Stimulated activated effector memory CD8-positive, alpha-beta T cell treated with anti-CD3 and anti-CD28 coated beads, Interleukin-12 subunit alpha, Interleukin-12 subunit beta, amount 100 ng/mL, for 72 hours (primary cell): ENCODE results near the gene PATJ.

Source experiments
- ATAC-seq: fragments of 150-1000 bp; cut with Tn5 transposase; 2 replicates; pipeline ENCODE4 v1.10.0; 2021
- DNase-seq, 2 donors: peaks; one replicate each; pipeline ENCODE4 v3.0.0; 2021 to 2022; ENCODE audit warnings: low spot score in 2 of 2
- H3K27ac Mint-ChIP-seq: one replicate; pipeline ENCODE4 v1.8.0; 2022; ENCODE audit warnings: mild to moderate bottlenecking, mixed read lengths
- H3K36me3 Mint-ChIP-seq: one replicate; pipeline ENCODE4 v1.8.0; 2022; ENCODE audit warnings: mild to moderate bottlenecking, mixed read lengths
- H3K4me1 Mint-ChIP-seq: one replicate; pipeline ENCODE4 v1.8.0; 2022; ENCODE audit warnings: mixed read lengths
- H3K4me3 Mint-ChIP-seq: one replicate; pipeline ENCODE4 v1.8.0; 2022; ENCODE audit warnings: mild to moderate bottlenecking, mixed read lengths
- H3K9me3 Mint-ChIP-seq: one replicate; pipeline ENCODE4 v1.8.0; 2022; ENCODE audit warnings: mixed read lengths

The PATJ gene

DNA sequence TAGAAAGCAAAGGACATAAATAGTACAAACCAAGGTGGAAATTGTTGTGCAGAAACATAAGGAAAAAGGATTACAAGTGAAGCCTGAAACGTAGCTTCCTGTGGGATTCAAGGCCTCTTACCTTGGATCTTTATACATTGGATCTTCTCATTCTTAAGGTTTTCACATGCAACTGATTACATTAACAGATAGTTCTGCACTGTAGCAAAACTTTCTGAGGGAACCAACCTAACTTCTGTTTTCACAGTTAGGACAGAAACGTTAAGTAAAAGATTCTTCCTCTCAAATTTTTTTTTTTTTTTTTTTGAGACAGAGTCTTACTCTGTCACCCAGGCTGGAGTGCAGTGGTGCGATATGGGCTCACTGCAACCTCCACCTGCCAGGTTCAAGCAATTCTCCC lies 9.6 kb upstream of the PATJ start:
- H3K9me3 Mint-ChIP-seq, result no peaks in the 10 kb centered on the region
- no peak overlapping the region for H3K27ac Mint-ChIP-seq
- no peak for ATAC-seq
- no peak for DNase-seq
- no peak overlapping the region for H3K4me3 Mint-ChIP-seq
- H3K36me3 Mint-ChIP-seq, result no peaks in the 10 kb centered on the region
- H3K4me1 Mint-ChIP-seq, result no peaks in the 10 kb centered on the region

DNA sequence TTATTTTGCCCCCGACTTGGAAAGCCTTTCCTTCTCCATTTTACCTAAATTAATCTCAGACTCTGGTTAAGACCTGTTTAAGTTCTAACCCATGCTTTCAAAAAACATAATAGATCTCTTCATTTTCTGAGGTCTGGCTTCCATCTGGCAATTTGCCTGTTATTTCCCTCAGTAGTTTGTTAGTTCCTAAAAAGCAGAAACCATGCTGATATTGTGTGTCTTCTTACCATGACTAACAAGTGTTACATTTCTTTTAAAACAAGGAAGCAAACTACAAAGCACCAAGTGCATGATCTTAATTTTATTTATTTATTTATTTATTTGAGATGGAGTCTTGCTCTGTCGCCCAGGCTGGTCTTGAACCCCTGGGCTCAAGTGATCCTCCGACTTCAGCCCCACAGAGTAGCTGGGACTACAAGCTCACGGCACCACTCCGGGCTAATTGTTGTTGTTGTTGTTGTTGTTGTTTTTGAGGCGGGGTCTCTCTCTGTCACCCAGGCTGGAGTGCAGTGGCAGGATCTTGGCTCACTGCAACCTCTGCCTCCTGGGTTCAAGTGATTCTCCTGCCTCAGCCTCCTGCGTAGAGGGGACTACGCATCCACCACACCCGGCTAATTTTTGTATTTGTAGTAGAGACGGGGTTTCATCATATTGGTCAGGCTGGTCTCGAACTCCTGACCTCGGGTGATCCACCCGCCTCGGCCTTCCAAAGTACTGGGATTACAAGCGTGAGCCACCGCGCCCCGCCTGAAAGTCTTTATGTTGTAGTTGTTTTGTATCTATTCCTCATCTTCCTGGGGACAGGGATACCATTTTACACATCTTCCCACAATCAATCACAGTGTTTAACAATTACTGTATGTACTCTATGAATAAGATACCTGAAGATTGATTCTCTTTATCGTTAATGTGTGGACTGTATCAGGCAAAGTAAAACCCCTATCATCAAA lies 1.3 kb upstream of the PATJ start:
- ATAC-seq, result no peak
- peak overlapping the region; percentile 82 for H3K4me3 Mint-ChIP-seq
- peak overlapping the region; percentile 94 for H3K27ac Mint-ChIP-seq

DNA sequence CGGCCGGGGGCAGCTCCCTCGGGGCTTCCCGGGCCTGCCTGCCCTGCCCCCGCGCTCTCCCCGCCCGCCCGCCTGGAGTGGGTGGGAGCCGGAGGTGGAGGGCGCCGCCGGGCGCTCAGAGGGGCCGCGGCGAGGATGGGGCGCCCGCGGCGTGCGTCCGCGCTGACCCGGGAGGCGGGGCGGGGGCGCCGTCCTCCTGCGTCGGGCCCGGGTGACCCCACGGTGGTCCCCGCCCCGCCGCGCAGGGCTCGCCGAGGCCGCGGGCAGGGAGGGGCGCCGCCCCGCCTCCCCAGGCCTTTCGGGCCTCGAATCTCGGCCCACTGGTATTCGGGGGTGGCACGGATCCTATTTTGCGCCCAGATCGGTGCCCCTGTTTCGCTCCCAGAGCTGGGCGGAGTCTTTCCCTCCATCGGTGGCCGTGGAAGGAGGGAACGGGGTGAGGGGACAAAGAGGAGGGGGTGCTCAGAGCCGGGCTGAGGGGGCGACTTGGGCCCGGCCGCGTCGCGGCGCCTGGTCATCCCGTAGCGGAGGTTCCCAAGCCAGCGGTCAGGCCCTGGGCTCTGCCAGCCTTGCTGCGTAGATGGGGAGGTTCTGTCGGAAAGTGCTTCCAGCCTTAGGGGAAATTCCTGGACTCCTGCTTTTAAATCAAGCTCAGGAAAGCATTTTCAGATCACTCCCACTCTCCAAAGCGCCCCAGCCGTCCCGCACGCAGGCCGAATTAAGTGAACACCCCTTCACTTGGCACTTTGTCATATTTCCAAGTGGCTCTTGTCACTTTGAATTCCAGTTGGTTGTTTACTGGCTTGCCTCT lies 545 bp downstream of the PATJ start:
- ATAC-seq, result peak; percentile 76

More for the DNA sequence above, 1.3 kb upstream of the PATJ start:
- Mint-ChIP-seq H3K4me1 (peaks cover 19% of the 10 kb centered on the region), H3K9me3 (no peaks in the 10 kb centered on the region), H3K36me3 (no peaks in the 10 kb centered on the region)
- no peak for DNase-seq

DNA sequence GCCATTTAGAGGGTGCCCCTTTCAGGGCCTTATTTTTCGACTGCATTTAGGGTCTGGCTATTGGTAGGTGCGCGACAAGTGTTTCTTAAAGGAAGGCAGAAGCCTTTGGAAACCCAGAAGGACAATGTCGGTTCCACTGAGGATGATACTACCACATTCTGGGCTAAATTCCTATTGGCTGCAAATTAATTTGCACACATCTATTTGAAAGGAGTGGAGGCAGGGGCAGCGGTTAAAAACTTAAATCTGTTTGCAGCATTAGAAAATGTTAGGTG lies 1.1 kb downstream of the PATJ start:
- H3K27ac Mint-ChIP-seq, result peak overlapping the region; percentile 51
- no peaks in the 10 kb centered on the region for H3K36me3 Mint-ChIP-seq
- no peaks in the 10 kb centered on the region for H3K9me3 Mint-ChIP-seq
- peaks cover 33% of the 10 kb centered on the region for H3K4me1 Mint-ChIP-seq
- DNase-seq, result peak in 1 of 2 donors; percentile 53
- peak overlapping the region; percentile 82 for H3K4me3 Mint-ChIP-seq
- no peak for ATAC-seq

More for the DNA sequence above, 545 bp downstream of the PATJ start:
- H3K36me3 Mint-ChIP-seq, result no peaks in the 10 kb centered on the region
- H3K9me3 Mint-ChIP-seq, result no peaks in the 10 kb centered on the region
- H3K4me3 Mint-ChIP-seq, result peak overlapping the region; percentile 82
- H3K4me1 Mint-ChIP-seq, result peaks cover 33% of the 10 kb centered on the region
- DNase-seq, result peak in 1 of 2 donors; percentile 7
- H3K27ac Mint-ChIP-seq, result peak overlapping the region; percentile 51

DNA sequence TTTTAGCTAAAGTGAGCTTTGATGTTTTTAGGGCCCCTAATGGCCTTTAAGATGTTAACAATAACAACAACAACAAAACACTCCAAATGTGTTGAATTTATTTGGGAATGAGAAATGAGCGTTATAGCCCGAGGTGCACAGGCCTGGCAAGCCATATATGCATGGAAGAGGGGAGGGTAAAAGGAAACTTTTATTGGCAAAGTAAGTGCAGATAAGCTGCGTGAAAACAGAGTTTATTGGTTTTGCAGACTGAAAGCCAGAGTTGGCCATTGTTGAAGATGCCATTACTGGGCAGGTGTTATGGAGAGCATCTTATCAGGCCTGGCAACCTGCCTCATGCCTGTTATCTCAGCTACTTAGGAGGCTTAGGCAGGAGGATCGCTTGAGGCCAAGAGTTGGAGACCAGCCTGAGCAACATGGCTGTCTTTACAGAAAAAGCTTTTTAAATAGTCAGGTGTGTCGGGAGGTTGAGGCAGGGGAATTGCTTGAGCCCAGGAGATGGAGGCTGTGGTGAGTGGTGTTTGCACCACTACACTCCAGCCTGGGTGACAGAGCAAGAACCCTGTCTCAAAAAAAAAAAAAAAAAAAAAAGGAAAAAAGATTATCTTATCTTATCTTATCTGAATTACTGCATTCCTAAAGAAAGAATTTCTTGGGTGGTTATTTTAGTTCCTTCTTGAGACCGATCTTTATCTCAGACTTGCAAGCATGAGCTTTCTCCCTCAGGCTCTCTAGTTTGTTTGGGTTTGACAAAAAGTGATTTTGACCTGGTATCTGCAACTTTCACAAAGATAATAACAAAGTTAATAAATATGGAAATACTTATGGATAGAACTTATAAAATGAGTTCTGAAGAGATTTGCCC lies 1.7 kb downstream of the PATJ start:
- no peak overlapping the region for H3K27ac Mint-ChIP-seq
- H3K36me3 Mint-ChIP-seq, result no peaks in the 10 kb centered on the region
- no peaks in the 10 kb centered on the region for H3K9me3 Mint-ChIP-seq
- no peak for DNase-seq
- ATAC-seq, result no peak
- H3K4me1 Mint-ChIP-seq, result peaks cover 33% of the 10 kb centered on the region
- H3K4me3 Mint-ChIP-seq, result peak overlapping the region; percentile 82

DNA sequence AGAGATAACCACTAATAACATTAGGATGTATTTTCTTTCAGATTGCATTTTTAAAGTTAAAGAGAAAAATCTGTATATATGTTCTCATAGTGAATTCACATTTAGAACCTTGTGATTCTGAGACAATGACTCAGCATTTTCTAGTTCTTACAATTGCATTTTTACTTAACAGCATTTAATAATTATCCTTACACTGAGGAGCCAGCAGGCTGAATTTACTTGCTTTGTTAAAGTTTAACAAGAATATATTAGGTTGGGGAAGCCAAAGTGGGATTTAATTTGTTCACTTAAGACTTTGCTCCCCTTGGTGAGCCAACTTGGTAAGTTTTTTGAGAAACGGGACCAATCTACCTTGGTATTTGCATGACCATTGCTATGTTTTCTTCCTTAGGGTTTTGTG lies 4.5 kb downstream of the PATJ start:
- Mint-ChIP-seq H3K27ac (peak overlapping the region; percentile 43), H3K36me3 (no peaks in the 10 kb centered on the region), H3K9me3 (no peaks in the 10 kb centered on the region), H3K4me1 (peaks cover 26% of the 10 kb centered on the region), H3K4me3 (no peak overlapping the region)
- DNase-seq, result no peak
- ATAC-seq, result no peak

DNA sequence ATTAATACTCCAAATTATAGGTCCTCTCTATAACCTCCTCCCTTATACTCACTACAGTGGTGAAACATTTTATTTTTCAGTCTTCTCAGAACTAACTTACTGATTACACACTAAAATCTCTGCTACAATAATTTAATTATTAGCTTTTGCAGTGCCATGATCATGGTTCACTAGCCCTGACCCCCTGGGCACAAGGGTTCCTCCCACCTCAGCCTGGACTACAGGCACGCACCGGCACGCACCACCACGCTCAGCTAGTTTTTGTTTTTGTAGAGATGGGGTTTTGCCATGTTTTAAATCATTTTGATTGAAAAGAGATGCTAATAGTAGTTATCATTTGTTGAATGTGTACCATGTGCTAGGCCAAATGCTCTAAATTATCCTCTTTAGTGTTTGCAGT lies 6.3 kb downstream of the PATJ start:
- H3K27ac Mint-ChIP-seq, result no peak overlapping the region
- H3K36me3 Mint-ChIP-seq, result no peaks in the 10 kb centered on the region
- ATAC-seq, result no peak
- H3K4me3 Mint-ChIP-seq, result no peak overlapping the region
- H3K4me1 Mint-ChIP-seq, result peaks cover 20% of the 10 kb centered on the region
- no peak for DNase-seq
- no peaks in the 10 kb centered on the region for H3K9me3 Mint-ChIP-seq

DNA sequence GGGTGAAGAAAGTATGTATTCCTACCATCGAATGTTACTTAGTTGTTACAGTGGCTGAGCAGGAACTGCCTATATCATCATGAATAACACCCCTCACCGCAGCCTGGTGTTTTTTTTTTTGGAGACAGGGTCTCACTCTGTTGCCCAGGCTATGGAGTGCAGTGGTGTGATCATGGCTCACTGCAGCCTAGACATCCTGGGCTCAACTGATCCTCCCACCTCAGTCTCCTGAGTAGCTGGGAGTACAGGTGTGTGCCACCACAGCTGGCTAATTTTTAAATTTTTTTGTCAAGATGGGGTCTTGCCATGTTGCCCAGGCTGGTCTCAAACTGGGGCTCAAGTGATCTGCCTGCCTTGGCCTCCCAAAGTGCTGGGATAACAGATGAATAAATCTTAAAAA lies 7.3 kb downstream of the PATJ start:
- Mint-ChIP-seq H3K27ac (no peak overlapping the region), H3K4me1 (peaks cover 16% of the 10 kb centered on the region), H3K9me3 (no peaks in the 10 kb centered on the region), H3K4me3 (no peak overlapping the region), H3K36me3 (no peaks in the 10 kb centered on the region)
- ATAC-seq (no peak), DNase-seq (no peak)

DNA sequence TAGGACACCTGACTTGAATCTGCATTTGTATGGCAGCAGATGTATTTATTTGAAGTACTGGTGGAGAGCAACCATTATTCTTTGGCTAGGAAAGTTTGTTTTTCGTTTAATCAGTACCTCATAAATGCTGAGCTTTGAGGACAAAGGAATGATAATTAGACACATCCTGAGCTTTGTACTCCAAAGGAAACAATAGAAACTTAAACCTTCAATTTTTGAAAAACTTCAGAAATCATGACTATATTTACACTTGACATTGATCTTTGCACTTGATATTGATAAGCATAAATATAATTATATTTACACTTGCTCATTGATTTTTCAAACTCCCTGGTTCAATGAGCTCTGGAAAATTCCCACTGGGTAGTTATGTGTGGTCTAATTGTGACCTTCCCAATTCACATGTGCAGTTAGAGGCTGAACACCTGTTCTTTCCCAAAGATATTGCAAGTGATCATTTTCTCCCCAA lies 10.7 kb downstream of the PATJ start:
- no peak for ATAC-seq
- Mint-ChIP-seq H3K4me3 (no peak overlapping the region), H3K36me3 (no peaks in the 10 kb centered on the region), H3K4me1 (no peaks in the 10 kb centered on the region), H3K9me3 (no peaks in the 10 kb centered on the region), H3K27ac (no peak overlapping the region)
- no peak for DNase-seq

DNA sequence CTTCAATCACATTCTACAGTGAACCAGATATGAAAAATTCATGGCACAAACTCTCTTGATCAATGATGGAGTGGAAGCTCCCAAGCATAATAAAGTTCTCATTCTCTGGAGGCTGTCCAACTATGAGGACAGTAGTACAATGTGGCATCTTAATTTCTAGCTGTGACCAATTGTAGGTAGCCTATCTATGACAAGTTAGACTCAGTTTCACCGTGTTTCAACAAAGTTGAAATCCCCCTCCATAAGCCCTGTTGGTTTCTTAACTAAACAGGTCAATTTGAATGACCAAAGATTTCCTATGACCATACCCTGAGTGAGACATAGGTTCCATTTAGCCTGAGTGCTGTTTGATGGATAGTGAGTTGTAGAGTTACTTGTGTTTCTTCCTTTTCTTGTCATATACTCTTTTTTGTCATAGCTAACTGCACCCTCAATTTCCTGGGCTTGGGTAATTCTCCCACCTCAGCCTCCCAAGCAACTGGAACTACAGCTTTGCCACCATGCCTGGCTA lies 11.8 kb downstream of the PATJ start:
- DNase-seq, result no peak
- ATAC-seq, result peak; percentile 64
- no peaks in the 10 kb centered on the region for H3K36me3 Mint-ChIP-seq
- H3K4me3 Mint-ChIP-seq, result no peak overlapping the region
- no peak overlapping the region for H3K27ac Mint-ChIP-seq
- no peaks in the 10 kb centered on the region for H3K9me3 Mint-ChIP-seq
- H3K4me1 Mint-ChIP-seq, result no peaks in the 10 kb centered on the region

DNA sequence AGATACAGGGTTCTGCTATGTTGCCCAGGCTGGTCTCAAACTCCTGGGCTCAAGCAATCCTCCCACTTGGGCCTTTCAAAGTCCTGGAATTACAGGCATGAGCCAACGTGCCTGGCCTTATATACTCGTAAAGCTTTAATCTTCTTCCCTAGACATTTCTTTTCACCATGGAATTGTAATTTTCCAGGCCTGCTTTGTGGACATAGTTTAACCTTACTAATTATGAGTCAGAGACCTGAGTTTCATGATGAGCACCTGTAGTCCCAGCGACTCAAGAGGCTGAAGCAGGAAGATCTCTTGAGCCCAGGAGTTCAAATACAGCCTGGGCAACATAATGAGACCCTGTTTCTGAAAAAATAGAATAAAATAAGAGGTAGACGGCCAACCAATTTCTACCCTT lies 12.3 kb downstream of the PATJ start:
- no peak overlapping the region for H3K27ac Mint-ChIP-seq
- DNase-seq, result no peak
- no peaks in the 10 kb centered on the region for H3K4me1 Mint-ChIP-seq
- H3K36me3 Mint-ChIP-seq, result no peaks in the 10 kb centered on the region
- H3K9me3 Mint-ChIP-seq, result no peaks in the 10 kb centered on the region
- no peak overlapping the region for H3K4me3 Mint-ChIP-seq
- no peak for ATAC-seq

DNA sequence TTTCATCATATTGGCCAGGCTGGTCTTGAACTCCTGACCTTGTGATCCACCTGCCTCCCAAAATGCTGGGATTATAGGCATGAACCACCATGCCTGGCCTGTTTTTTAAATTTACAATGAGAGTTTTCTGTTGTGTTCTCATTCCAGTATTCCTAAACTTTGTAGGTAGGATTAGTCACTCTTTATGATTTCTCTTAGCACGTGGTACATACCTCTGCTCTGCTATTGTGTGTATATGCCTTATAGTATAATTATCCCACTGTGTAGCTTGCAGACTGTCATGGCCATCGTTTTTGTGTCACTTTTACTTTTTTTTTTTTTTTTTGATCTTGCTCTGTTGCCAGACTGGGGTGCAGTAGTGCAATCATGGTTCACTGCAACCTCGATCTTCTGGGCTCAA lies 14.5 kb downstream of the PATJ start:
- Mint-ChIP-seq H3K36me3 (no peaks in the 10 kb centered on the region), H3K4me3 (no peak overlapping the region), H3K27ac (peak overlapping the region; percentile 75), H3K9me3 (no peaks in the 10 kb centered on the region), H3K4me1 (no peaks in the 10 kb centered on the region)
- ATAC-seq (no peak), DNase-seq (no peak)

DNA sequence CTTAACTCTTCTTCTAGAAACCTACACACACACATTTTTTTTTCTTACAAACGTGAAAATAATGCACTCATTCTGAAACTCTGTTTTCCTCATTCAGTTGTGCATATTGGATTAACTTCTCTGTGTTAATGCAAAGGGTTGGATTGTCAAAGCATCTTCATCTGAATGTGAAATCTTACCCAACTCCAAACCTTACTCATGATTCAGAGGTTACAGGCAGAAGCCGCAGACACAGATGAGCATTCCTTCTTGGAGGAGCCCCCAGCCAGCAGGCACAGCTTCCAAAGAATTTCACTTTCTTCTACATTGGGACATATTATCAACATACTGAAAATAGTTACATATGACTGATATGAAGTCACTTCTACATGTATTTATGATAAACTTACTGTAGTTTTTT lies 15.7 kb downstream of the PATJ start:
- Mint-ChIP-seq H3K4me1 (no peaks in the 10 kb centered on the region), H3K27ac (peak overlapping the region; percentile 9), H3K9me3 (no peaks in the 10 kb centered on the region), H3K36me3 (no peaks in the 10 kb centered on the region), H3K4me3 (no peak overlapping the region)
- DNase-seq (no peak), ATAC-seq (no peak)

DNA sequence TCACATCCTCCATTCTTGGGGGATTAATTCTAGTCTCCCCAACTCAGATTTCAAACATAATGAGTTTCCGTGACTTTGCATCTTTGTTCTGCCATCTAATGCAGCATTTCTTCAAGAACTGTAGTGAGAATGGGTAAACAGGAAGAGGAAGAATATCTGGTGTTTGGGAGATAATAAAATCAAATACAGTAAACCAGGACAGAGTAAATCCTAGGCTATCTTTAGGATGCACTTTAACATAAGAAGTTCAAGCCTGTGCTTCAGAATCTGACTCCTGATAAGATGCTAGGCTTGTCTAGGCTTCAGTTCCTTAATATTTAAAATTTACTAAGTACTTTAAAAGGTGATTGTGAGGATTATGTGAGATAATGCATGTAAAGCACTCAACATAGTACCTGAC lies 27.9 kb downstream of the PATJ start:
- Mint-ChIP-seq H3K27ac (no peak overlapping the region), H3K9me3 (no peaks in the 10 kb centered on the region), H3K36me3 (peaks cover 21% of the 10 kb centered on the region)

DNA sequence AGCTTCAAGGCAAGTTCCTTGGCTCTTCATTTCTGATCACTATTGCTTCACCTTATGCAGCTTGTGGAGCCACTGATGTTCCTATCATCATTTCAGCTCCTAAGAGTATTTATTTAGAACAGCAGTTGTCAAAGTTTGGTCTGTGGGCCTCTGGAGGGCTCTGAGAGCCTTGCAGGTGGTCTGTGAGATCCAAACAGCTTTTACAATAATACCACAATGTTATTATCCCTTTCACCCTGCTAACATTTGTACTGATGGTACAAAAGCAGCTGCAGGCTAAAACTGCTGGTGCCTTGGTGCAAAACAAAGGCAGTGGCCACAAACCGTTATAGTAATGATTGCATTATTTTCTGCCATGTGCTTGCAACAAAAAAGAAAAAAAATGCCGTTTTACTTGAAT lies 33.8 kb downstream of the PATJ start:
- ATAC-seq (no peak), DNase-seq (no peak)
- peaks cover under 1% of the 10 kb centered on the region for H3K4me1 Mint-ChIP-seq
- no peak overlapping the region for H3K4me3 Mint-ChIP-seq
- H3K9me3 Mint-ChIP-seq, result no peaks in the 10 kb centered on the region
- H3K36me3 Mint-ChIP-seq, result peaks cover 8% of the 10 kb centered on the region
- H3K27ac Mint-ChIP-seq, result no peak overlapping the region

More for the DNA sequence above, 27.9 kb downstream of the PATJ start:
- DNase-seq (no peak), ATAC-seq (no peak)
- no peaks in the 10 kb centered on the region for H3K4me1 Mint-ChIP-seq
- H3K4me3 Mint-ChIP-seq, result no peak overlapping the region
